ACC112 (cell line): ENCODE data around the gene MFSD8.

Source experiments
- H2AFZ ChIP-seq: fragments of 200-600 bp; sonication (generic); one replicate; pipeline ENCODE4 v1.6.0; 2017; ENCODE audit warnings: antibody characterized with exemption, low read length; ENCODE audit not compliant: unreplicated experiment
- H3K27ac ChIP-seq: fragments of 200-600 bp; sonication (generic); 2 replicates; pipeline ENCODE4 v1.5.1; 2014; ENCODE audit warnings: low read depth, mild to moderate bottlenecking, antibody characterized with exemption, low read length, moderate library complexity
- H3K27me3 ChIP-seq: fragments of 200-600 bp; sonication (generic); 2 replicates; pipeline ENCODE4 v1.6.1; 2014; ENCODE audit warnings: mild to moderate bottlenecking, antibody characterized with exemption, low read length, moderate library complexity, mixed read lengths; ENCODE audit not compliant: insufficient read depth
- H3K36me3 ChIP-seq: fragments of 200-600 bp; sonication (generic); 2 replicates; pipeline ENCODE4 v1.6.1; 2016; ENCODE audit warnings: mild to moderate bottlenecking, antibody characterized with exemption, low read length, moderate library complexity, mixed read lengths; ENCODE audit not compliant: insufficient read depth
- H3K4me1 ChIP-seq: fragments of 200-600 bp; sonication (generic); one replicate; pipeline ENCODE4 v1.6.1; 2016; ENCODE audit warnings: low read length, mixed read lengths; ENCODE audit not compliant: insufficient read depth, unreplicated experiment, control insufficient read depth
- H3K4me3 ChIP-seq: fragments of 200-600 bp; sonication (generic); 2 replicates; pipeline ENCODE4 v1.5.1; 2014; ENCODE audit warnings: mild to moderate bottlenecking, low read depth, low read length
- H3K79me2 ChIP-seq: fragments of 200-600 bp; sonication (generic); one replicate; pipeline ENCODE4 v1.6.0; 2016; ENCODE audit warnings: low read length; ENCODE audit not compliant: control insufficient read depth, unreplicated experiment, insufficient read depth

MFSD8 gene

DNA sequence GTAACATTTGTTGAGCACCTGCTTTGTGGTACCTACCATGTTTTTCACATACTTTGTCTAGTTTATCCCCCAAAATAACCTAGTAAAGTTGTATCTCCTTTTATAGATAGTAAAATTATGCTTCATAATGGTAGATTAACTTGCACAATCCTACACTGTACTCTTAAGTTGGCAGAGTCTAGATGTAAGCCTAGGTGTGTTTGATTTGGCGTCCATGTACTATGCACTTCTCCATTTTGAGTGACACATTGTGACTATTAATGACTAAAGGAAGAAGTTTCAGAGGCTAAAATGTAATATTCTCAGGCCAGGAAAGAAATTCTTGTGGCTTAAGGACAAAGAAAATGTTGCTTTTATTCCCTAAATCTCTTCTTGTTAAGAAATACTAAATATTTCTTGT, 68.9 kb downstream of the MFSD8 start:
- peaks cover 27% of the 10 kb centered on the region; the same call in 1 of the 2 replicates for H3K36me3 ChIP-seq
- H3K79me2 ChIP-seq: no peaks in the 10 kb centered on the region
- H2AFZ ChIP-seq: no peak overlapping the region
- H3K27me3 ChIP-seq: no peaks in the 10 kb centered on the region
- no peaks in the 10 kb centered on the region for H3K4me1 ChIP-seq
- H3K4me3 ChIP-seq: no peak overlapping the region
- no peak overlapping the region for H3K27ac ChIP-seq

DNA sequence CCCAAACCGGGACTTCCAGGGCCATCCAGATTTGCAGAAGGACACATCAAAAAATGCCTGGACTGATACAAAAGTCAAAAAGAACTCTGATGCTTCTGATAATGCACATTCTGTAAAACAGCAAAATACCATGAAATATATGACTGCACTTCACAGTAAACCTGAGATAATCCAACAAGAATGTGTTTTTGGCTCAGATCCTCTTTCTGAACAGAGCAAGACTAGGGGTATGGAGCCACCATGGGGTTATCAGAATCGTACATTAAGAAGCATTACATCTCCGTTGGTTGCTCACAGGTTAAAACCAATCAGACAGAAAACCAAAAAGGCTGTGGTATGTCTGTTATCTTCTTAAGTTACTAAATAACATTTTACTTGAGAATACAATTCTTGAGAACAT, 75.1 kb downstream of the MFSD8 start:
- peaks cover 31% of the 10 kb centered on the region for H3K4me1 ChIP-seq
- H3K27ac ChIP-seq: no peak overlapping the region
- peak overlapping the region; percentile 8 for H2AFZ ChIP-seq
- H3K36me3 ChIP-seq: peaks cover 49% of the 10 kb centered on the region
- H3K27me3 ChIP-seq: no peaks in the 10 kb centered on the region
- peaks cover 29% of the 10 kb centered on the region for H3K79me2 ChIP-seq
- no peak overlapping the region for H3K4me3 ChIP-seq

GRCh38 chr4:127888559-127888958, 76.4 kb downstream of the MFSD8 start:
- Histone ChIP-seq H3K36me3 (peaks cover 52% of the 10 kb centered on the region), H2AFZ (no peak overlapping the region), H3K4me1 (peaks cover 33% of the 10 kb centered on the region), H3K27ac (no peak overlapping the region), H3K27me3 (no peaks in the 10 kb centered on the region), H3K4me3 (no peak overlapping the region), H3K79me2 (peaks cover 36% of the 10 kb centered on the region)

GRCh38 chr4:127881563-127881864, 83.5 kb downstream of the MFSD8 start:
- Histone ChIP-seq H3K27ac (no peak overlapping the region), H3K79me2 (peaks cover 49% of the 10 kb centered on the region), H3K27me3 (no peaks in the 10 kb centered on the region), H3K4me1 (peaks cover 19% of the 10 kb centered on the region), H2AFZ (peak overlapping the region; percentile 98), H3K36me3 (peaks cover 18% of the 10 kb centered on the region), H3K4me3 (peak overlapping the region; percentile 94)

GRCh38 chr4:127880763-127881562, 84.0 kb downstream of the MFSD8 start, which contains the start of gene PLK4:
PLK4 (plus strand) TSS chr4:127880893; CDS start chr4:127881135, 242 bp downstream.
- peaks cover 13% of the 10 kb centered on the region for H3K36me3 ChIP-seq
- H3K27me3 ChIP-seq: no peaks in the 10 kb centered on the region
- peaks cover 14% of the 10 kb centered on the region for H3K4me1 ChIP-seq
- H3K79me2 ChIP-seq: peaks cover 43% of the 10 kb centered on the region
- H2AFZ ChIP-seq: peak within 1 kb of the TSS; percentile 98
- peak within 1 kb of the TSS; percentile 75 for H3K27ac ChIP-seq
- H3K4me3 ChIP-seq: peak within 1 kb of the TSS; percentile 94

- H3K36me3 ChIP-seq: 0 out of 2 replicates have a peak, but pooled peaks cover 6% of the 10 kb centered on the region
- H3K4me1 ChIP-seq: peaks cover 5% of the 10 kb centered on the region
- no peak overlapping the region for H3K27ac ChIP-seq
Observed at GRCh38 chr4:127875791-127876190, 89.2 kb downstream of the MFSD8 start.

GRCh38 chr4:127870688-127871087, 94.3 kb downstream of the MFSD8 start:
- Histone ChIP-seq H3K36me3 (0 out of 2 replicates have a peak, but pooled peaks cover 6% of the 10 kb centered on the region), H3K4me3 (no peak overlapping the region), H3K79me2 (peaks cover 3% of the 10 kb centered on the region), H2AFZ (no peak overlapping the region), H3K4me1 (peaks cover 11% of the 10 kb centered on the region), H3K27ac (peak overlapping the region; percentile 41), H3K27me3 (no peaks in the 10 kb centered on the region)

More at GRCh38 chr4:127875791-127876190, 89.2 kb downstream of the MFSD8 start:
- Histone ChIP-seq H3K79me2 (peaks cover 5% of the 10 kb centered on the region), H2AFZ (no peak overlapping the region), H3K4me3 (no peak overlapping the region), H3K27me3 (no peaks in the 10 kb centered on the region)

GRCh38 chr4:127870281-127870680, 94.7 kb downstream of the MFSD8 start:
- H3K4me1 ChIP-seq: peaks cover 11% of the 10 kb centered on the region
- no peak overlapping the region for H2AFZ ChIP-seq
- no peak overlapping the region for H3K4me3 ChIP-seq
- H3K27ac ChIP-seq: peak overlapping the region; percentile 41; the same call in 1 of the 2 replicates
- no peaks in the 10 kb centered on the region for H3K27me3 ChIP-seq
- 0 out of 2 replicates have a peak, but pooled peaks cover 4% of the 10 kb centered on the region for H3K36me3 ChIP-seq
- H3K79me2 ChIP-seq: peaks cover 3% of the 10 kb centered on the region

- Histone ChIP-seq H3K4me3 (no peak overlapping the region), H3K27me3 (no peaks in the 10 kb centered on the region), H3K79me2 (peaks cover 3% of the 10 kb centered on the region), H3K27ac (no peak overlapping the region), H3K36me3 (no peaks in the 10 kb centered on the region), H3K4me1 (peaks cover 11% of the 10 kb centered on the region), H2AFZ (no peak overlapping the region)
Observed at GRCh38 chr4:127868196-127868595, 96.8 kb downstream of the MFSD8 start.
